ENCODE measurements around the gene ZAR1L.

ZAR1L gene

GRCh38 chr13:32300920-32301319 lies 14.2 kb downstream of the ZAR1L start:
- no peak for DNase-seq (ENCODE audit: low read depth)

- no peak for DNase-seq (ENCODE audit: low read depth)
These were observed 14.8 kb downstream of the ZAR1L start for GRCh38 chr13:32300406-32300805.

GRCh38 chr13:32299893-32300292 lies 15.3 kb downstream of the ZAR1L start:
- no peak for DNase-seq (ENCODE audit: low read depth)

GRCh38 chr13:32298695-32299094 lies 16.5 kb downstream of the ZAR1L start:
- DNase-seq (ENCODE audit: low read depth), result no peak

- no peak for DNase-seq (ENCODE audit: low read depth)
These were observed 18.0 kb downstream of the ZAR1L start for GRCh38 chr13:32297206-32297605.

- DNase-seq (ENCODE audit: low read depth), result no peak
These were observed 29.6 kb downstream of the ZAR1L start for GRCh38 chr13:32285633-32285965.

GRCh38 chr13:32284927-32285632 lies 30.1 kb downstream of the ZAR1L start:
- peak; percentile 14 for DNase-seq (ENCODE audit: low read depth)

- DNase-seq (ENCODE audit: low read depth), result no peak
These were observed 33.0 kb downstream of the ZAR1L start for GRCh38 chr13:32282096-32282711.

GRCh38 chr13:32281096-32281495 lies 34.1 kb downstream of the ZAR1L start:
- no peak for DNase-seq (ENCODE audit: low read depth)

- peak; percentile 9 for DNase-seq (ENCODE audit: low read depth)
These were observed 36.7 kb downstream of the ZAR1L start for GRCh38 chr13:32278426-32278825.

GRCh38 chr13:32277839-32278238 lies 37.3 kb downstream of the ZAR1L start:
- DNase-seq (ENCODE audit: low read depth), result no peak

GRCh38 chr13:32272021-32272683 lies 43.0 kb downstream of the ZAR1L start:
- DNase-seq (ENCODE audit: low read depth), result no peak

GRCh38 chr13:32267836-32268439 lies 47.2 kb downstream of the ZAR1L start:
- DNase-seq (ENCODE audit: low read depth), result no peak

- no peak for DNase-seq (ENCODE audit: low read depth)
These were observed 49.0 kb downstream of the ZAR1L start for GRCh38 chr13:32266130-32266529.

- no peak for DNase-seq (ENCODE audit: low read depth)
These were observed 49.4 kb downstream of the ZAR1L start for GRCh38 chr13:32265726-32266125.

GRCh38 chr13:32264407-32264806 lies 50.8 kb downstream of the ZAR1L start:
- DNase-seq (ENCODE audit: low read depth), result no peak

GRCh38 chr13:32262619-32263018 lies 52.5 kb downstream of the ZAR1L start:
- DNase-seq (ENCODE audit: low read depth), result no peak

GRCh38 chr13:32262165-32262564 lies 53.0 kb downstream of the ZAR1L start:
- DNase-seq (ENCODE audit: low read depth), result no peak

GRCh38 chr13:32261567-32261966 lies 53.6 kb downstream of the ZAR1L start:
- DNase-seq (ENCODE audit: low read depth), result peak; percentile 28

GRCh38 chr13:32259116-32259515 lies 56.0 kb downstream of the ZAR1L start:
- DNase-seq (ENCODE audit: low read depth), result no peak

- no peak for DNase-seq (ENCODE audit: low read depth)
These were observed 57.5 kb downstream of the ZAR1L start for GRCh38 chr13:32257649-32258048.

- no peak for DNase-seq (ENCODE audit: low read depth)
These were observed 58.9 kb downstream of the ZAR1L start for GRCh38 chr13:32256243-32256642.

GRCh38 chr13:32255724-32256109 lies 59.4 kb downstream of the ZAR1L start:
- DNase-seq (ENCODE audit: low read depth), result no peak

Measured in GM04504 (cell line).